C4-2B (cell line): ENCODE results near the gene GRIA1.

Source experiments
- H3K27ac ChIP-seq: fragments of 450-650 bp; 2 replicates; pipeline ENCODE4 v1.5.1; 2017
- ZFX ChIP-seq: fragments of 450-650 bp; IDR thresholded peaks from 2 replicates; pipeline ENCODE4 v1.6.1; 2017
- TF ChIP-seq, protein P1 (sequence below): fragments of 450-650 bp; conservative IDR thresholded peaks from 2 replicates; pipeline ENCODE4 v1.5.1; 2017; ENCODE audit warnings: mild to moderate bottlenecking

The GRIA1 gene

DNA sequence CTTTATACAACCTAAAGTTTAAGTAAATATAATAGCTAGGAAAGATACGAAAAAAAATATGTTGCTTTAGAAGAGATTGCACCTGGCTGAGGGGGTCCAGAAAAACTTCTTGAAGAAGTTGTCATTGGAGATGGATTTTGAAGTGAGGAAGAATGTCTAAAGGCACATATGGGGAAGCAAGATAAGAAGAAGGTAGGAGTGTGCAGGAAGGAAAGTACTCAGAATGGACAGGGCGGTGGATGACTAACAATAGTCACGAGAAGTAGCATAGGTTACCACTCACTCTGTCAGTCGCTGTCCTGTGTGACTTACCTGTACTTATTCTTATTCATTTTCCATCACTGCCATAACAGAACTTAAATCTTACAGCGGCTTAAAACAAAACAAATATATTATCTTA, 251.6 kb downstream of the GRIA1 start:
- H3K27ac ChIP-seq, result no peak overlapping the region
- TF ChIP-seq, protein P1, sequence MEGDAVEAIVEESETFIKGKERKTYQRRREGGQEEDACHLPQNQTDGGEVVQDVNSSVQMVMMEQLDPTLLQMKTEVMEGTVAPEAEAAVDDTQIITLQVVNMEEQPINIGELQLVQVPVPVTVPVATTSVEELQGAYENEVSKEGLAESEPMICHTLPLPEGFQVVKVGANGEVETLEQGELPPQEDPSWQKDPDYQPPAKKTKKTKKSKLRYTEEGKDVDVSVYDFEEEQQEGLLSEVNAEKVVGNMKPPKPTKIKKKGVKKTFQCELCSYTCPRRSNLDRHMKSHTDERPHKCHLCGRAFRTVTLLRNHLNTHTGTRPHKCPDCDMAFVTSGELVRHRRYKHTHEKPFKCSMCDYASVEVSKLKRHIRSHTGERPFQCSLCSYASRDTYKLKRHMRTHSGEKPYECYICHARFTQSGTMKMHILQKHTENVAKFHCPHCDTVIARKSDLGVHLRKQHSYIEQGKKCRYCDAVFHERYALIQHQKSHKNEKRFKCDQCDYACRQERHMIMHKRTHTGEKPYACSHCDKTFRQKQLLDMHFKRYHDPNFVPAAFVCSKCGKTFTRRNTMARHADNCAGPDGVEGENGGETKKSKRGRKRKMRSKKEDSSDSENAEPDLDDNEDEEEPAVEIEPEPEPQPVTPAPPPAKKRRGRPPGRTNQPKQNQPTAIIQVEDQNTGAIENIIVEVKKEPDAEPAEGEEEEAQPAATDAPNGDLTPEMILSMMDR, result no peak
- no peak for TF ChIP-seq ZFX

DNA sequence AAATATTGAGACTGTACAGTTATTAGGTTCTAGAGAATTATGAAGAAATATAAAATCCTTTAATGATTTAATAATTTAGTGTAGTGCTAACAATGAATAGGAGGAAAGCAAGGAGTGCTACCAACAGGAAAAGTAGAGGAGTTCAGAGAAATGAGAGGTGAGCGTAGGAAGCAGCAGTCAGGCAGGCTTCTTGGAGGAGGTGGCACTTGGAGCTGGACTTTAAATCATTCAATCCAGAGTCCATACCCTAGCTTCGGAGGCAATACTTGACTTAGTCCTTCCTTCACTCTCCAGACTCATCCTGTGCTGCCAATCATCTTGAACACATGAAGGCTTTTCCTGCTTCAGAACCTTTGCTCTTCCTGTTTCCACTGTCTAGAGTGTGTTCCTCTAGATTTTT, 254.3 kb downstream of the GRIA1 start:
- no peak overlapping the region for H3K27ac ChIP-seq
- TF ChIP-seq, protein P1, result no peak
- TF ChIP-seq ZFX, result no peak

DNA sequence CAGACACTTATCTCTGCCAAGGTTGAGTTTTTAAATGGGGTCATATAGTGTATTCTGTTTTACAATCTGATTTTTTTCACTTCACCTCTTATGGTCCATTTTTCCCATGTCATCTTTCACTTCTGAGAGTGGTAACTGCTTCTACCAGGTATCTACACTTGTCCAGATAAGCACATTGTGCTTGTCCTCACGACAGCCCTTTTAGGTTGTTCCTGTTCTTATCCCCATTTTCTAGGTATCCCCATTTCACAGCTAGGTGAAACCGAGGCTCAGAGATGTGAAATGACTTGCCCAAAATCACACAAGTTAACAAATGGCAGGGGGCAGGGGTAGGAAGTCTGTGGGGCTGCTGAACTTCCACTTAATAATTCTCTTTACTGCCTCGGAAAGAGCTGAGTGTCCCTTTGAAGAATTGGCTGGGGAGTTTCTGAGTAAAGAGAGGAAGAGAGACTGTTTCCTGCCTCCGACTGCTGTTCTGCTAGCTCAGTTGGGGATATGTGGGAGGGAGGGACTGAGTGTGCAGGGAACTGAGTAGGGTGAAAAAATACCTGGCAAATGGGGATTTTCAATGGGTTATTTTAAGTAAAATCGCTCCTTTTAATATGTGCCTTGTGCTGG, 255.4 kb downstream of the GRIA1 start:
- no peak for TF ChIP-seq ZFX
- TF ChIP-seq, protein P1, result no peak
- H3K27ac ChIP-seq, result no peak overlapping the region

GRCh38 chr5:153746440-153746839, 256.0 kb downstream of the GRIA1 start:
- H3K27ac ChIP-seq, result no peak overlapping the region
- TF ChIP-seq ZFX, result no peak
- TF ChIP-seq, protein P1, result no peak

- TF ChIP-seq, protein P1, result no peak
- no peak for TF ChIP-seq ZFX
- H3K27ac ChIP-seq, result no peak overlapping the region
These were observed 258.4 kb downstream of the GRIA1 start for GRCh38 chr5:153748823-153749222.

GRCh38 chr5:153749960-153750359, 259.5 kb downstream of the GRIA1 start:
- no peak for TF ChIP-seq ZFX
- TF ChIP-seq, protein P1, result no peak
- no peak overlapping the region for H3K27ac ChIP-seq

- TF ChIP-seq ZFX, result no peak
- TF ChIP-seq, protein P1, result no peak
- H3K27ac ChIP-seq, result no peak overlapping the region
These were observed 260.8 kb downstream of the GRIA1 start for GRCh38 chr5:153751251-153751650.
